Ishikawa (cell line): Measurements from ENCODE around the gene SLC11A2.

Experiments
- CEBPB ChIP-seq: IDR thresholded peaks from 2 replicates; pipeline ENCODE4 v1.6.1; 2012
- CREB1 ChIP-seq: IDR thresholded peaks from 2 replicates; pipeline ENCODE4 v1.6.1; 2012; ENCODE audit warnings: low read depth
- EGR1 ChIP-seq: IDR thresholded peaks from 2 replicates; pipeline ENCODE4 v1.6.1; 2012
- EP300 ChIP-seq: IDR thresholded peaks from 2 replicates; pipeline ENCODE4 v1.6.1; 2012; ENCODE audit warnings: borderline replicate concordance
- FOXM1 ChIP-seq: IDR thresholded peaks from 2 replicates; pipeline ENCODE4 v1.6.1; 2012; ENCODE audit warnings: low read depth, borderline replicate concordance
- NFIC ChIP-seq: IDR thresholded peaks from 2 replicates; pipeline ENCODE4 v1.6.1; 2012
- RAD21 ChIP-seq: IDR thresholded peaks from 2 replicates; pipeline ENCODE4 v1.6.1; 2012; ENCODE audit warnings: low read depth
- TAF1 ChIP-seq: IDR thresholded peaks from 2 replicates; pipeline ENCODE4 v1.6.1; 2012; ENCODE audit warnings: low read depth, mild to moderate bottlenecking
- TCF12 ChIP-seq: IDR thresholded peaks from 2 replicates; pipeline ENCODE4 v1.6.1; 2012; ENCODE audit warnings: low read depth
- TEAD4 ChIP-seq: IDR thresholded peaks from 2 replicates; pipeline ENCODE4 v1.6.1; 2012
- YY1 ChIP-seq: IDR thresholded peaks from 2 replicates; pipeline ENCODE4 v1.6.1; 2012; ENCODE audit warnings: low read depth
- ZBTB7A ChIP-seq: IDR thresholded peaks from 2 replicates; pipeline ENCODE4 v1.6.1; 2012; ENCODE audit warnings: low read depth
- TF ChIP-seq, protein P1 (sequence below): IDR thresholded peaks from 2 replicates; pipeline ENCODE4 v1.6.1; 2012
- TF ChIP-seq, protein P2 (sequence below): IDR thresholded peaks from 2 replicates; pipeline ENCODE4 v1.6.1; 2012
- TF ChIP-seq, protein P3 (sequence below): IDR thresholded peaks from 2 replicates; pipeline ENCODE4 v1.6.1; 2012; ENCODE audit warnings: low read depth, mild to moderate bottlenecking

The SLC11A2 gene

DNA sequence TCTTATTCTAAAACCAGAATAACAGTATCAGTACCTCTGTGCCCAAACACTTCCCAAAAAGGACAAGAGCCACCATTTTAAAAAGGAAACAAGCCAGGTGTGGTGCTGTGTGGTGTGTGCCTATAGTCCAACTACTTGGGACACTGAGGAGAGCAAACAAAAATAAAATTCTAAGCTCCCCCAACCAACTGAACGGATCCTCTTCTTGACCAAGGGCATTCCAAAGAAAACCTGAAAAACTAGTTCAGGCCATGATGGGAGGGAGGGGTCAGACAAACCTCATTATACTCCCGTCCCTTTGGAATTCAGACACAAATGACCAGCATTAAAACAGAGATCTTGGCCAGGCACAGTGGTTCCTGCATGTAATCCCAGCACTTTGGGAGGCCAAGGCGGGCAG is 20.5 kb downstream of the SLC11A2 start:
- TF ChIP-seq ZBTB7A (no peak), FOXM1 (no peak), CEBPB (no peak), EGR1 (no peak), TCF12 (peak; percentile 56; the same call in 1 of the 2 replicates), TEAD4 (peak; percentile 82), TAF1 (no peak), RAD21 (no peak), EP300 (peak; percentile 25; the same call in 1 of the 2 replicates), NFIC (peak; percentile 26; the same call in 1 of the 2 replicates), CREB1 (no peak), YY1 (peak; percentile 77)
- TF ChIP-seq, protein P1, sequence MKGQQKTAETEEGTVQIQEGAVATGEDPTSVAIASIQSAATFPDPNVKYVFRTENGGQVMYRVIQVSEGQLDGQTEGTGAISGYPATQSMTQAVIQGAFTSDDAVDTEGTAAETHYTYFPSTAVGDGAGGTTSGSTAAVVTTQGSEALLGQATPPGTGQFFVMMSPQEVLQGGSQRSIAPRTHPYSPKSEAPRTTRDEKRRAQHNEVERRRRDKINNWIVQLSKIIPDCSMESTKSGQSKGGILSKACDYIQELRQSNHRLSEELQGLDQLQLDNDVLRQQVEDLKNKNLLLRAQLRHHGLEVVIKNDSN: no peak
- TF ChIP-seq, protein P2, sequence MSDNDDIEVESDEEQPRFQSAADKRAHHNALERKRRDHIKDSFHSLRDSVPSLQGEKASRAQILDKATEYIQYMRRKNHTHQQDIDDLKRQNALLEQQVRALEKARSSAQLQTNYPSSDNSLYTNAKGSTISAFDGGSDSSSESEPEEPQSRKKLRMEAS: no peak
- TF ChIP-seq, protein P3, sequence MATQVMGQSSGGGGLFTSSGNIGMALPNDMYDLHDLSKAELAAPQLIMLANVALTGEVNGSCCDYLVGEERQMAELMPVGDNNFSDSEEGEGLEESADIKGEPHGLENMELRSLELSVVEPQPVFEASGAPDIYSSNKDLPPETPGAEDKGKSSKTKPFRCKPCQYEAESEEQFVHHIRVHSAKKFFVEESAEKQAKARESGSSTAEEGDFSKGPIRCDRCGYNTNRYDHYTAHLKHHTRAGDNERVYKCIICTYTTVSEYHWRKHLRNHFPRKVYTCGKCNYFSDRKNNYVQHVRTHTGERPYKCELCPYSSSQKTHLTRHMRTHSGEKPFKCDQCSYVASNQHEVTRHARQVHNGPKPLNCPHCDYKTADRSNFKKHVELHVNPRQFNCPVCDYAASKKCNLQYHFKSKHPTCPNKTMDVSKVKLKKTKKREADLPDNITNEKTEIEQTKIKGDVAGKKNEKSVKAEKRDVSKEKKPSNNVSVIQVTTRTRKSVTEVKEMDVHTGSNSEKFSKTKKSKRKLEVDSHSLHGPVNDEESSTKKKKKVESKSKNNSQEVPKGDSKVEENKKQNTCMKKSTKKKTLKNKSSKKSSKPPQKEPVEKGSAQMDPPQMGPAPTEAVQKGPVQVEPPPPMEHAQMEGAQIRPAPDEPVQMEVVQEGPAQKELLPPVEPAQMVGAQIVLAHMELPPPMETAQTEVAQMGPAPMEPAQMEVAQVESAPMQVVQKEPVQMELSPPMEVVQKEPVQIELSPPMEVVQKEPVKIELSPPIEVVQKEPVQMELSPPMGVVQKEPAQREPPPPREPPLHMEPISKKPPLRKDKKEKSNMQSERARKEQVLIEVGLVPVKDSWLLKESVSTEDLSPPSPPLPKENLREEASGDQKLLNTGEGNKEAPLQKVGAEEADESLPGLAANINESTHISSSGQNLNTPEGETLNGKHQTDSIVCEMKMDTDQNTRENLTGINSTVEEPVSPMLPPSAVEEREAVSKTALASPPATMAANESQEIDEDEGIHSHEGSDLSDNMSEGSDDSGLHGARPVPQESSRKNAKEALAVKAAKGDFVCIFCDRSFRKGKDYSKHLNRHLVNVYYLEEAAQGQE: no peak

DNA sequence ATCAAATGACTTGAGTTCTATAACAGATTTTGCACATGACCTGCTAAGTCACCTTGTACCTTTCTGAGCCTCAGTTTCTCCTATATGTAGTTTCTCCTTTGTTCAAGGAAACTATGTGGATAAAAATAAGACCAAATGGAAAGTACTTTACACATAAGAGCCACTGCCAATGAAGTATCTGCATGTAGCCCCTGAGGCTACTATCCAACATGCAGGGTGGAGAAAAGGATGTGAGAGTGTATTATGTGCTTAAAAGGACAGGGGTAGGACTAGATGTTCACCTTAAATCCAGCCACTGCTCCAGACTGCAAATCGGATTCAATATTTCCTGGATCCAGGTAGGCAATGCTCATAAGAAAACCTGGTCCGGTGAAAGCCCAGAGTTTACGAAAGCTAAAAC is 21.2 kb downstream of the SLC11A2 start:
- TF ChIP-seq, protein P1: no peak
- TF ChIP-seq TEAD4 (no peak), EGR1 (no peak), CREB1 (no peak), TCF12 (no peak), YY1 (no peak)

DNA sequence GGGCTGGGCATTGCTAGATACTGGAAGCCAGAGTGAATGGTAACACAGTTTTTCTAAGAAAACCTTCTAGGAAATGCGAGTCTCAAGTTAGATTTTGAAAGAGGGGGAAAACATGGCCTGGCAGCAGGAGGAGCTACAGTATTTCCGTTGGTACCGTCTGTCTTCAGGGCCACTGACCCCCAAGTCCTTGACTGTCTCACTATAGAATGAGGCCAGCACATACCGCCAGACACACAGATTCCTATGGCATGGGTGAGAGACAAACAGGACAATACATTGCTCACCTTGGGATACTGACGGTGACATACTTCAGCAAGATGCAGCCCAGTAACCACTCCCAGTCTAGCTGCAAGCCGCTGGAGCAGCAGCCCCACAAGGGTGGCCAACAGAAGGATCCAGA is 21.7 kb downstream of the SLC11A2 start:
- TF ChIP-seq TEAD4: no peak
- no peak for TF ChIP-seq EP300
- no peak for TF ChIP-seq TAF1
- TF ChIP-seq ZBTB7A: no peak
- TF ChIP-seq, protein P2: no peak
- TF ChIP-seq EGR1: no peak
- no peak for TF ChIP-seq FOXM1

DNA sequence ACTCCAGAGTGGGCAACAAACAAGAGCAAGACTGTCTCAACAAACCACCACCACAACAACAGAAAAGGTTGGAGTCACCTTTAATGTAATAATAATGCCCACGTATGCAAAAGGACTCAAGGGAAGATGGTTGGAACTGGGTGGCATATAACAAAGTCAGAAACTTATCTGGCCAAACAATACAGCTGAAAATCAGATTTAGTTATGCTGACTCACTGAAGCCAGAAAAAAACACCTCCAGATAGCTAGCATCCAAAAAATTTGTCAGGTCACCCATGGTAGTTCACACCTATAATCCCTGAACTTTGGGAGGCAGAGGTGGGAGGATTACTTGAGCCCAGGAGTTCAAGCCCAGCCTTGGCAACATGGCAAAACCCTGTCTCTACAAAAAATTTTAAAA is 24.4 kb downstream of the SLC11A2 start:
- TF ChIP-seq CREB1 (no peak), EP300 (no peak), FOXM1 (no peak), CEBPB (no peak), ZBTB7A (no peak), EGR1 (no peak), YY1 (no peak)

DNA sequence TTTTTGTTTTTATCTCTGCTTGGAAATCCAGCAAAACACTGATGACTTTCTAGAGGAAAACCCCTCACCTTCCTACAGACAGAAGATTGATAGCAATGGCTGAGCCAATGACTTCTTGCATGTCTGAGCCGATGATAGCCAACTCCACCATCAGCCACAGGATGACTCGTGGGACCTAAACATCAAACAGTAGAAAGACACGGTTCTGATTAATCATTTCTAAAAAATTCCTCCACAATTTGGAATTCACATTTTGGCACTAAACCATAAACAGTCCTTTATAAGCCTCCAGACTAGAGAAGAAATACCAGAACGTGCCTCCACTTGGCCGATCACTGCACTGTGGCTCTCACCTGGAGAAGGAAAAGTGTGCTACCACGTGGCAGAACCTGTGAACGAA is 25.9 kb downstream of the SLC11A2 start:
- TF ChIP-seq TEAD4: no peak
- TF ChIP-seq, protein P2: no peak
- no peak for TF ChIP-seq RAD21
- TF ChIP-seq TCF12: no peak
- no peak for TF ChIP-seq ZBTB7A
- no peak for TF ChIP-seq CREB1
- no peak for TF ChIP-seq FOXM1
- no peak for TF ChIP-seq NFIC
- TF ChIP-seq EGR1: no peak

DNA sequence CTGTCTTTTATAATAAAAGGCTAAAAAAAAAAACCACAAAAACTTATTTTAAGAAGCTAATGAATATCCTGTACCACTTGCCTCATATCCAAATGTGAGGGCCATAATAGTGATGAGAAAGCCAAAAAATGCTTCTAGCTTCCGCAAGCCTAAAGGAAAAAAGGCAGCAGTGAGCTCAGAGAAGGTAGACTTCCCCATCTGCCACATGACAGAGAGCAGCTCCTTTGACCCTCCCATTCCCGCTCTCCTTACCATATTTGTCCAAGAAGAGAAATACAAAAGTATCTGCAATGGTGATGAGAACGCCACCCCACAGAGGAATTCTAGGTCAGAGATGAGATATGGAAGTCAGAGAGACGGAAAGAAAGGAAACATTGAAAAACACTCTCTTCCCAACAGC is 27.1 kb downstream of the SLC11A2 start:
- no peak for TF ChIP-seq RAD21
- no peak for TF ChIP-seq TAF1
- TF ChIP-seq ZBTB7A: no peak
- TF ChIP-seq FOXM1: no peak
- no peak for TF ChIP-seq EGR1
- TF ChIP-seq, protein P2: no peak
- TF ChIP-seq CEBPB: no peak
- TF ChIP-seq TEAD4: no peak
- TF ChIP-seq, protein P1: no peak
- TF ChIP-seq YY1: no peak
- TF ChIP-seq, protein P3: no peak
- no peak for TF ChIP-seq TCF12
